Astrocyte (in vitro differentiated cells and primary cell): ENCODE results near the gene CHD3. TPM values are rescaled to one million over a fixed set of nuclear protein-coding genes. Genes with fewer than 3 reads are reported as not detected.

Experiments used
- DNase-seq: peaks from one replicate; pipeline ENCODE4 v3.0.0-alpha.2; 2010; ENCODE audit warnings: low read depth
- FAIRE-seq: peaks from 2 replicates; lab custom pipeline; 2011; peaks lifted over from hg19 to GRCh38; lab: Jason Lieb, UNC
- H2AFZ ChIP-seq: 2 replicates; pipeline ENCODE4 v1.6.0; 2012; ENCODE audit warnings: low read depth, low read length, inconsistent platforms
- H3K27ac ChIP-seq: 2 replicates; pipeline ENCODE4 v1.5.1; 2011; ENCODE audit warnings: low read depth, low read length, inconsistent platforms
- H3K27me3 ChIP-seq: 2 replicates; pipeline ENCODE4 v1.6.0; 2011; ENCODE audit warnings: low read length, inconsistent platforms; ENCODE audit not compliant: insufficient read depth
- H3K36me3 ChIP-seq: 2 replicates; pipeline ENCODE4 v1.5.1; 2011; ENCODE audit warnings: low read length, inconsistent platforms; ENCODE audit not compliant: insufficient read depth
- H3K4me1 ChIP-seq: 2 replicates; pipeline ENCODE4 v1.5.1; 2011; ENCODE audit warnings: low read length, inconsistent platforms; ENCODE audit not compliant: insufficient read depth
- H3K4me2 ChIP-seq: 2 replicates; pipeline ENCODE4 v1.6.0; 2012; ENCODE audit warnings: low read length, inconsistent platforms
- H3K4me3 ChIP-seq: 2 replicates; pipeline ENCODE4 v1.5.1; 2011; ENCODE audit warnings: low read depth, mild to moderate bottlenecking, low read length, inconsistent platforms; ENCODE audit not compliant: insufficient read depth
- H3K79me2 ChIP-seq: 2 replicates; pipeline ENCODE4 v1.6.0; 2012; ENCODE audit warnings: mild to moderate bottlenecking, low read length, inconsistent platforms; ENCODE audit not compliant: insufficient read depth
- H3K9ac ChIP-seq: 2 replicates; pipeline ENCODE4 v1.6.0; 2012; ENCODE audit warnings: mild to moderate bottlenecking, low read length, inconsistent platforms
- H3K9me3 ChIP-seq: 2 replicates; pipeline ENCODE4 v1.5.1; 2012; ENCODE audit warnings: low read depth, mild to moderate bottlenecking, low read length, inconsistent platforms; ENCODE audit not compliant: insufficient read depth
- H4K20me1 ChIP-seq: 2 replicates; pipeline ENCODE4 v1.6.0; 2012; ENCODE audit warnings: low read length, inconsistent platforms; ENCODE audit not compliant: insufficient read depth
- H3K27ac Mint-ChIP-seq: one replicate; pipeline ENCODE4 v1.8.0; 2021; ENCODE audit warnings: mild to moderate bottlenecking, mixed read lengths; ENCODE audit not compliant: unreplicated experiment
- H3K27me3 Mint-ChIP-seq: one replicate; pipeline ENCODE4 v1.8.0; 2021; ENCODE audit warnings: low read depth, mixed read lengths; ENCODE audit not compliant: unreplicated experiment
- H3K36me3 Mint-ChIP-seq: one replicate; pipeline ENCODE4 v1.8.0; 2021; ENCODE audit warnings: low read depth, mixed read lengths; ENCODE audit not compliant: unreplicated experiment
- H3K4me1 Mint-ChIP-seq: one replicate; pipeline ENCODE4 v1.8.0; 2021; ENCODE audit warnings: low read depth, mixed read lengths; ENCODE audit not compliant: unreplicated experiment
- H3K4me3 Mint-ChIP-seq: one replicate; pipeline ENCODE4 v1.8.0; 2021; ENCODE audit warnings: mild to moderate bottlenecking, moderate library complexity, mixed read lengths; ENCODE audit not compliant: unreplicated experiment
- H3K9me3 Mint-ChIP-seq: one replicate; pipeline ENCODE4 v1.8.0; 2021; ENCODE audit warnings: mild to moderate bottlenecking, mixed read lengths; ENCODE audit not compliant: unreplicated experiment
- EZH2 ChIP-seq: IDR thresholded peaks from 2 replicates; pipeline ENCODE4 v1.6.1; 2012; ENCODE audit warnings: mild to moderate bottlenecking, low read length, inconsistent platforms; ENCODE audit not compliant: insufficient read depth
- total RNA-seq: library from RNA; stranded (reverse); gene quantifications from 2 replicates; pipeline ENCODE4 v1.2.1, GENCODE V29; 2021
- TF ChIP-seq, protein P1 (sequence below): IDR thresholded peaks from 2 replicates; pipeline ENCODE4 v1.5.1; 2011; ENCODE audit warnings: low read depth, mild to moderate bottlenecking, inconsistent platforms, low read length, moderate library complexity; ENCODE audit not compliant: insufficient read depth

CHD3 gene
- total RNA-seq, 1 donor from 2014 or later, result 111 TPM

DNA sequence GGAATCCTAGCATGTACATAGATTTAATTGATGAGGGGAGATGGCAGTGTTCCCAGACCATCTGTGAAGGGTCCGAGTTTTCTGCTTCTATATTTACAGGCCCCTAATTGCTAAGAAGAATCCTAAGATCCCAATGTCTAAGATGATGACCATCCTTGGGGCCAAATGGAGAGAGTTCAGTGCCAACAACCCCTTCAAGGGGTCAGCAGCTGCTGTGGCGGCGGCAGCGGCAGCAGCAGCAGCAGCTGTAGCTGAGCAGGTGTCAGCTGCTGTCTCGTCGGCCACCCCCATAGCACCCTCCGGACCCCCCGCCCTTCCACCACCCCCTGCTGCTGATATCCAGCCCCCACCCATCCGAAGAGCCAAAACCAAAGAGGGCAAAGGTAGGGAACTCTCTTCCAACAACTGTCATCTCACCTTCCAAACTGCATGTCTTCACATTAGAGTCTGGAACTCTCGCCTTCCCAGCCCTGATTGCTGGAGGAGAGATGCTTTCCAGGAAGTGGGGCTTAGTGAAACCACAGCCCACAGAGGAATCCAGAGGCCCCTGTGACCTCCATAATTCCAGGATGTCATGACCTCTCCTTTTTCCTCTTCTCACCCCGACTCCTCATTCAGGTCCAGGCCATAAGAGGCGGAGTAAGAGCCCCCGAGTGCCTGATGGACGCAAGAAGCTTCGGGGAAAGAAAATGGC lies 4.7 kb downstream of the CHD3 start:
- Histone ChIP-seq H3K27me3 (no peaks in the 10 kb centered on the region), H3K36me3 (peaks cover 41% of the 10 kb centered on the region), H3K4me1 (peaks cover 15% of the 10 kb centered on the region), H3K9me3 (no peaks in the 10 kb centered on the region), H3K27ac (no peak overlapping the region), H3K4me3 (no peak overlapping the region), H2AFZ (no peak overlapping the region), H3K4me2 (no peak overlapping the region), H4K20me1 (peaks cover 39% of the 10 kb centered on the region), H3K9ac (no peak overlapping the region), H3K79me2 (peaks cover 22% of the 10 kb centered on the region)
- FAIRE-seq (no peak), DNase-seq (no peak)
- Mint-ChIP-seq H3K4me3 (no peak overlapping the region), H3K27ac (no peak overlapping the region), H3K36me3 (peaks cover 46% of the 10 kb centered on the region), H3K4me1 (no peaks in the 10 kb centered on the region), H3K9me3 (peaks cover 2% of the 10 kb centered on the region), H3K27me3 (no peaks in the 10 kb centered on the region)
- TF ChIP-seq, protein P1, sequence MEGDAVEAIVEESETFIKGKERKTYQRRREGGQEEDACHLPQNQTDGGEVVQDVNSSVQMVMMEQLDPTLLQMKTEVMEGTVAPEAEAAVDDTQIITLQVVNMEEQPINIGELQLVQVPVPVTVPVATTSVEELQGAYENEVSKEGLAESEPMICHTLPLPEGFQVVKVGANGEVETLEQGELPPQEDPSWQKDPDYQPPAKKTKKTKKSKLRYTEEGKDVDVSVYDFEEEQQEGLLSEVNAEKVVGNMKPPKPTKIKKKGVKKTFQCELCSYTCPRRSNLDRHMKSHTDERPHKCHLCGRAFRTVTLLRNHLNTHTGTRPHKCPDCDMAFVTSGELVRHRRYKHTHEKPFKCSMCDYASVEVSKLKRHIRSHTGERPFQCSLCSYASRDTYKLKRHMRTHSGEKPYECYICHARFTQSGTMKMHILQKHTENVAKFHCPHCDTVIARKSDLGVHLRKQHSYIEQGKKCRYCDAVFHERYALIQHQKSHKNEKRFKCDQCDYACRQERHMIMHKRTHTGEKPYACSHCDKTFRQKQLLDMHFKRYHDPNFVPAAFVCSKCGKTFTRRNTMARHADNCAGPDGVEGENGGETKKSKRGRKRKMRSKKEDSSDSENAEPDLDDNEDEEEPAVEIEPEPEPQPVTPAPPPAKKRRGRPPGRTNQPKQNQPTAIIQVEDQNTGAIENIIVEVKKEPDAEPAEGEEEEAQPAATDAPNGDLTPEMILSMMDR, result no peak
- TF ChIP-seq EZH2, result no peak

DNA sequence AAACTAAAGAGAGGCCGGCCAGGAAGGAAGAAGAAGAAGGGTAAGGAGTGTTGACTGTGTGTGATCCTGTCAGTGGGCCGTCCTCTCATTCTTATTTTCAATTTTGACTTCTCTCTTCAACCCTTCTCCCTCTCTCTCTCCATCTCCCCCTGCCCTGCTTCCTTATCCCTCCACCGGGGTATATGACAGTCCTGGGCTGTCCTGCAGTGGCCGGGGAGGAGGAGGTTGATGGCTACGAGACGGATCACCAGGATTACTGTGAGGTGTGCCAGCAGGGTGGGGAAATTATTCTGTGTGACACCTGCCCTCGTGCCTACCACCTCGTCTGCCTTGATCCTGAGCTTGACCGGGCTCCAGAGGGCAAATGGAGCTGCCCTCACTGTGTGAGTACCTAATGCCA lies 5.6 kb downstream of the CHD3 start:
- H3K4me2 ChIP-seq, result no peak overlapping the region
- Mint-ChIP-seq H3K27me3 (no peaks in the 10 kb centered on the region), H3K36me3 (peaks cover 52% of the 10 kb centered on the region), H3K4me3 (no peak overlapping the region), H3K9me3 (peaks cover 2% of the 10 kb centered on the region), H3K27ac (no peak overlapping the region), H3K4me1 (no peaks in the 10 kb centered on the region)
- TF ChIP-seq EZH2, result no peak
- TF ChIP-seq, protein P1, result no peak
- peaks cover 50% of the 10 kb centered on the region for H3K36me3 ChIP-seq
- H3K9ac ChIP-seq, result no peak overlapping the region
- H3K79me2 ChIP-seq, result peaks cover 13% of the 10 kb centered on the region
- DNase-seq (no peak), FAIRE-seq (no peak)
- no peaks in the 10 kb centered on the region for H3K27me3 ChIP-seq
- H3K9me3 ChIP-seq, result no peaks in the 10 kb centered on the region
- no peak overlapping the region for H2AFZ ChIP-seq
- H3K27ac ChIP-seq, result no peak overlapping the region
- H4K20me1 ChIP-seq, result peaks cover 30% of the 10 kb centered on the region
- peaks cover 6% of the 10 kb centered on the region for H3K4me1 ChIP-seq
- no peak overlapping the region for H3K4me3 ChIP-seq

DNA sequence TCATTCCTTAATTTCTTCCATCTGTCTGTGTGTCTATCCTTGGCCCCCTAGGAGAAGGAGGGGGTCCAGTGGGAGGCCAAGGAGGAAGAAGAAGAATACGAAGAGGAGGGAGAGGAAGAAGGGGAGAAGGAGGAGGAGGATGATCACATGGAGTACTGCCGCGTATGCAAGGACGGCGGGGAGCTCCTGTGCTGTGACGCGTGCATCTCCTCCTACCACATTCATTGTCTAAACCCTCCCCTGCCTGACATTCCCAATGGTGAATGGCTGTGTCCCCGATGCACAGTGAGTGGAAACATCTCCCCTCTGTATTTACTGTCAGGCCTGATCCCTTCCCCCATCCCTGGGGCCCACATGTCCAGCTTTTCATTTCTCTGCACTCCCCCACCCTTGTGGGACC lies 6.3 kb downstream of the CHD3 start:
- H3K4me3 Mint-ChIP-seq, result no peak overlapping the region
- no peak overlapping the region for H3K27ac ChIP-seq
- FAIRE-seq, result no peak
- no peak for DNase-seq
- peaks cover 7% of the 10 kb centered on the region for H3K79me2 ChIP-seq
- H3K36me3 ChIP-seq, result peaks cover 56% of the 10 kb centered on the region
- no peaks in the 10 kb centered on the region for H3K4me1 ChIP-seq
- no peaks in the 10 kb centered on the region for H3K4me1 Mint-ChIP-seq
- peaks cover 24% of the 10 kb centered on the region for H4K20me1 ChIP-seq
- H3K4me3 ChIP-seq, result no peak overlapping the region
- H2AFZ ChIP-seq, result no peak overlapping the region
- no peaks in the 10 kb centered on the region for H3K27me3 Mint-ChIP-seq
- no peak overlapping the region for H3K9ac ChIP-seq
- TF ChIP-seq, protein P1, result no peak
- TF ChIP-seq EZH2, result no peak
- H3K36me3 Mint-ChIP-seq, result peaks cover 54% of the 10 kb centered on the region
- H3K4me2 ChIP-seq, result no peak overlapping the region
- no peaks in the 10 kb centered on the region for H3K9me3 ChIP-seq
- no peaks in the 10 kb centered on the region for H3K27me3 ChIP-seq
- peaks cover 2% of the 10 kb centered on the region for H3K9me3 Mint-ChIP-seq
- H3K27ac Mint-ChIP-seq, result no peak overlapping the region
